GM12875 (cell line): Measurements from ENCODE around the gene TSSK6.

Source experiments
- H3K4me3 ChIP-seq: one replicate; pipeline ENCODE4 v1.5.1; 2011; ENCODE audit warnings: low read depth, low read length, control low read depth
- CTCF ChIP-seq: IDR thresholded peaks from 2 replicates; pipeline ENCODE4 v1.5.1; 2011; ENCODE audit warnings: low read depth, mild to moderate bottlenecking, control low read depth, inconsistent platforms, low read length, moderate library complexity, borderline replicate concordance; ENCODE audit not compliant: insufficient read depth

TSSK6 gene

DNA sequence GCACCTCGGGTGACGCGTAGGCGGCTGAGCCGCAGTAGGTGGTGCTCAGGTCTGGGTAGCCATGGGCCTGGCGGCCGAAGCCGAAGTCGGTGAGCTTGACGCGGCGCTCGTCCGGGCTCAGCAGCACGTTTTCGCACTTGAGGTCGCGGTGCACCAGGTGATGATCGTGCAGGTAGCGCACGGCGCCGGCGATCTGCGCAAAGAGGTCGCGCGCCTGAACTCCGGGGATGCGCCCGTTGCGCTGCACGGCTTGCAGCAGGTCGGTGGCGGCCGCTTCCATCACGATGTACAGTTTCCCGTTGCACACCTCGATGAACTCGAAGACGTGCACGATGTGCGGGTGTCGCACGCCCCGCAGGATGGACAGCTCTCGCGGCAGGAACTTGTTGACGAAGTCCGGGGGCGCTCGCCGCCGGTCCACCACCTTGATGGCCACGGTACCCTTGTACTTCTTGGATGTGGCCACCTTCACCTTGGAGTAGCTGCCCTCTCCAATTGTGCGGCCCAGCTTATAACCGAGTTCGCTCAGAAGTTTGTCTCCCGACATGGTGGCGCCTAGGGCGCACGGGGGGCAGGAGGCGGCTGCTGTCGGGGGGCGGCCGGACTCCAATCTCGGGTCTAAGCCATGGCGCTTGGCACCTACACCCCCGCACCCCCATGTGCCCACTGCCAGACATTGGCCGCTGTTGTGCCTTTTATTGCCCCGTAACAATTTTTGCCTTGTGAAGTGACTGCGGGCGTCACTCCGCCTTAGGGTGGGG lies at the start of gene TSSK6:
Gene TSSK6 (minus strand): TSS at position 668 of the 761 bp plus-strand sequence. CDS start 121 bp downstream, at position 547.
- TF ChIP-seq CTCF = no peak
- peak within 1 kb of the TSS; percentile 77 for H3K4me3 ChIP-seq

DNA sequence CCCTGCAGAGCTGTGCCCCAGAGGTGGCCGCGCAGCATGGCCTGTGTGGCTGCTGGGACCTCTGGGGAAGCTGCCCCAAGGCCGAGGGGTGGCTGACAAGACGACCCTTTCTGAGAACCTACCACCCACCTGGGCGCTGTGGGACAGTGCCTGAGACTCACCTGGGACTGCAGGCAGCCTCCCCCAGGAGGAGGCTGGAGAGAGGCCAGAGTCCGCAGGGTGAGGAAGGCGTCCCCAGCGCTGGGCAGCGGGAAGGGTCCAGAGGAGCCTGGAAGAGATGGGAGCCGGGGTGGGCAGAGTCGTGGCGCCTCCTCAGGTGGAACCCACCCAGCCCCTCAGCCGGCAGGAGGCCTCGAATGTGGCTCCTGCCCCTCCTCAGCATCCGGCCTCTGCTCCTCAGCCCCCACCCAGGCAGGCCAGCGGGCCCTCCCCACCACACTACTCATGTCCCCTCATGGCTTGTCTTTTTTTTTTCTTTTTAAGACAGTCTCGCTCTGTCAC lies 48.0 kb upstream of the TSSK6 start:
- TF ChIP-seq CTCF = no peak
- H3K4me3 ChIP-seq = no peak overlapping the region

GRCh38 chr19:19562665-19563347 lies 47.5 kb upstream of the TSSK6 start:
- no peak overlapping the region for H3K4me3 ChIP-seq
- no peak for TF ChIP-seq CTCF

- no peak overlapping the region for H3K4me3 ChIP-seq
- TF ChIP-seq CTCF = no peak
These were observed 46.8 kb upstream of the TSSK6 start for GRCh38 chr19:19561946-19562664.

DNA sequence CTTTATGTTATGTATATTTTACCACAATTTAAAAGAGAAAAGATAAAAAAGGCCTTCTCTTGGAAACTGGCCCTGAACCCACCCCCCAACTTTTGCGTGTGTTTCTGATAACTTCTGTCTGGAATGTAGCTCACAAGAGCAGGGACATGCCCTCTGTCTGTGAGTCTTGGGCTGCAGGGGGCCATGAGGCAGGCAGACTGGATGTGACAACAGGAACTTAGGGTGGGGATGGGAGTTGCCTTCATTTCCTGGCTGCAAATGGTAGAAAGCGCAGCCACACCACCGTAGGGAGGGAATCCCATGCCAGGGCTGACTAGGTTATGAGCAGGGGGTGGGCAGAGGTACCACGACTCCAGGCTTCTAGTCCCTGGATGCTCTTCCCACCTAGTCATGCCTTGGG lies 44.6 kb upstream of the TSSK6 start:
- TF ChIP-seq CTCF = no peak

GRCh38 chr19:19558636-19559035 lies 43.3 kb upstream of the TSSK6 start:
- TF ChIP-seq CTCF = no peak
- H3K4me3 ChIP-seq = no peak overlapping the region

More for the DNA sequence above, 44.6 kb upstream of the TSSK6 start:
- H3K4me3 ChIP-seq = no peak overlapping the region

DNA sequence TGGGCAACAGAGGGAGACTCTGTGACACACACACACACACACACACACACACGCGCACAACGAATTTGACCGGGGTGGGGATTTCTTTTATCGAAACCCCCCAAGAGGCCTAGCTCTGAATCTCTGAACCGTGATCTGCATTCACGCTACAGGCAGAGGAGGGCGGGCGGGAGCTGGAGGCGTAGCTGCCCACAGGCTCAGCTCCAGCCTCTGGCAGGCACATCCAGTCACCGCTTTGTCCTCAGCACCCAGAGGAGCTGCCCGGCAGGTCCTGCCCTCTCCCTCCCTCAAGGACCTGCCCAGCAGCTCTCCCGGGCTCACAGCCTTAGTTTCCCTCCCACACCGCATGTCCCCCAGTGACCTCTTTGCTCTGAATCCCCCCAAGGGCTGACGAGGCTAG lies 42.7 kb upstream of the TSSK6 start:
- H3K4me3 ChIP-seq = no peak overlapping the region
- TF ChIP-seq CTCF = no peak
